GM19351 (cell line): ENCODE measurements around the gene SYDE2.
"Not testable (repeated sequence)": the region's sequence is repeated elsewhere in the genome, so short reads cannot be mapped to it uniquely, and the experiment has no call there.

Experiments
- ATAC-seq: cut with Tn5 transposase; IDR thresholded peaks from one replicate; pipeline ENCODE4 v1.9.1; 2021; ENCODE audit warnings: mild to moderate bottlenecking, moderate library complexity; ENCODE audit not compliant: unreplicated experiment

SYDE2 gene

GRCh38 chr1:85171721-85172120 is 29.1 kb downstream of the SYDE2 start:
- no peak for ATAC-seq

- no peak for ATAC-seq
Observed at GRCh38 chr1:85168884-85169283, 31.9 kb downstream of the SYDE2 start.

DNA sequence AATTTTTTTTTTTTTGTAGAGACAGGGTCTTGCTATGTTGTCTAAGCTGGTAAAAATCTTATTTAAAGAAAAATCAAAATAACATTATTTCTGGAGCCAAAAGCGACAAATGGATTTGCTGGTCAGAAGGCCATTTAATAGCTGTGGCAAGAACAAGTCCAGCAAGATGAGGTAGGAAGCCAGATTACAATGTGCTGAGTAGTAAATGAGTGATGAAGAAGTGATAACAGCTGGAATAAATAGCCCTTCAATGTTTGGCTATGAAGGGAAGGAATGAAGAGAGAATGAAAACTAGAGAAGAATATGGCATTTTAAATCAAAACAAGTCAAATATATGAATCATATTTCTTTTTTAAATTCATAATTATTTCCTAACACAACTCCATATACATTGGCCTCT is 34.5 kb downstream of the SYDE2 start:
- ATAC-seq = no peak

DNA sequence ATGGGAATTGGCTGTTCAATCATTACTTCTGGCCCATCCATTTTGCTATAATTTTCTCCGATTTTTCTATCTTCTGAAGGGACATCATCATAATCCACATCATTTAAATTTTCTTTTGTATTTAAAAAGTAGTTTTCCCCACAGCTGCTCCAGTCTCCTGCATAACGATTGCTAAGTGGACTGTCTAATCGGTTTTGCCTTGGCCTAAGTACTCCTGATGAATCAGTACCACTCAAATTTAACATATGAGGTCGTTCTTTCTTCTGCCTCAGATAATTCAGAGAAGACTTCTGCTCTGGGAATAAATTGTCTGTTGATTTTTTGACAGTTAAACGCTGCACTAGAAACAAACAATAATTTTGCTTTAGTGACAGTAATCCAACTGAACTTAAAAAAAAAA is 41.9 kb downstream of the SYDE2 start:
- ATAC-seq = no peak

DNA sequence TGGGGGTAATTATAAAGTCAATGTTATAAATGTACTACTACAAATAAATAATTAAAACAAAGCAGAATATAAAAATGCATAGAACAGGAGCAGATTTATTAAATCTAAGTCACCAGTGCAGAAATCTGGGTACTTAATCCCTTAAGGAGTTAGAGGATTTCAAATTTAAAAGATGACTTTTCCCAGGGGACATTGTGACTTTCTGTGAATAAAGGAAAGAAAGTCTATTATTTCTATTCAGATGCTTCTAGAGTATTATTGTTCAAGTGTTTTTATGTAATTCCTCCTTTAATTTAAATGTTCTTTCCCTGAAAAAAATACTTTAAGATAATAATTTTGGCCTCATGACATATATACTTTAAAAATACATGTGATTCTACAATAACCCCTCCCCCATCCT is 43.4 kb downstream of the SYDE2 start:
- no peak for ATAC-seq

GRCh38 chr1:85153149-85153891 is 47.5 kb downstream of the SYDE2 start:
- peak; percentile 74 for ATAC-seq

DNA sequence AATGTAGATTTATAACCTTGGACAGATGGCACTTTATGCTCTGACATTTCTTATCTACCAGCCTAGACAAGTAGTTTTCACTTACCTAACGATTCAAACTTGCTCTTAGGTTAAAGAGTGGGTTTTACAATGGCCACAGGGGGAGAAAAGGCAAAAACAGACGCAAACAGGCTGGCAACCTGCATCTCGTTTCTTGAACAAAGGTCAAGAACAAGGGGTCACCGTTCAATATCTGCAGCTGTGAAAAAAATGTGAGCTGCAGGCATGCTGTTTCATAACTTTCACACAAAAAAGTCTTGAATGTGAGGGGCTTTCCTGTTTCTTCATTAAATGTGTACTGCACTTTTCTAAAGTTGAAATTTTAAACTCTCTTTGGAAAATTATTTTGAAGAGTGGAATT is 49.4 kb downstream of the SYDE2 start:
- no peak for ATAC-seq

GRCh38 chr1:85149805-85150204 is 51.0 kb downstream of the SYDE2 start:
- no peak for ATAC-seq

DNA sequence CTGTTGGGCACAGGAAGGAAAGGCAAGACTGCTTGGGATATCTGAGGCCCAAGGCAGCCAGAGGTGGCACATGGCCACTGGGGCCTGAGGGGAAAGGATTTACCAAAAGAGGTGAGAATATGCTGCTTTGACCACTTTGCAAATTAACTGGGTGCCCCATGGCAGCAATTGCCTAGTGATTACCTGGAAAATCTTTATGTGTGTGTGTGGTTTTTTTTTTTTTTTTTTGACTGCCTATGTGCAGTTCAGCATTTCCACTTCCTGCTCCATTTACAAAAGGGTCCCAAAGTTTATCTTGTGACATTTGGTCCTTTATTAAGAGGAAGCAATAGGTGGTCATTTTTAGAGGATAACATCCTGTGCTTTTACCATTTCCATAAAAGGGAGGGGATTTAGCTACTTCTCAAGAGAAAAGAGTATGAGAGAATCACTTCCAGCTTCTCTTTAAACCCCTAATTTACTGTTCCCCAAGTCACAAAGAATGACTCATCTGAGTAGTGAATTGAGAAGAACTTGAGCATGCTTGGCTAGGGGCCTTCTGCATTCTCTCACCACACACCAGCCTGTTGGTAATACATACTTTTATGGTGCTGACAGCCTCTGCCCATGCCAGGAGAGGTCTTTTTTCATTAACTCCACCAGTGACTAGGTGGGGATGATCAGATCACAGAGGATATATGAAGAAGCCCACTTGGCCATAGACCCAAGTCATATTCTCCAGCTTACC is 52.1 kb downstream of the SYDE2 start:
- peak; percentile 90 for ATAC-seq

- ATAC-seq = no peak
Observed at GRCh38 chr1:85146972-85147359, 53.9 kb downstream of the SYDE2 start.

GRCh38 chr1:85146298-85146971 is 54.4 kb downstream of the SYDE2 start:
- ATAC-seq = not testable (repeated sequence)

GRCh38 chr1:85144351-85144750 is 56.5 kb downstream of the SYDE2 start:
- ATAC-seq = no peak

DNA sequence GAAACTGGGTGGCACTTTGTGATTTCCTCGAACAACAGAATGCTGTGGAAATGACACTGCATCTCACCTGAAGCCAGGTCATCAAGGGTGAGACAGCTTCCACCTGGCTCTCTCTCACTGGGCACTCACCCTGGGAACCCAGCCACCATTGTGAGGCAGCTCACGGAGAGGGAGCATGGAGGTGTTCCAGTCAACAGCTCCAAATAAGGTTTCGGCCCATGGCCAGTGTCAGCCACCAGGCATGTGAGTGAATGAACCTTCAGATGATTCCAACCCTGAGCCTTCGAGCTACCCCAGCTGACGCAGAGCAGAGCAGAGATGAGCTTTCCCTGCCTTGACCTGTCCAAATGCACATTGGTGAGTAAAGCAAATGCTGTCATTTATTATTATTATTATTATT is 58.1 kb downstream of the SYDE2 start:
- ATAC-seq = no peak

DNA sequence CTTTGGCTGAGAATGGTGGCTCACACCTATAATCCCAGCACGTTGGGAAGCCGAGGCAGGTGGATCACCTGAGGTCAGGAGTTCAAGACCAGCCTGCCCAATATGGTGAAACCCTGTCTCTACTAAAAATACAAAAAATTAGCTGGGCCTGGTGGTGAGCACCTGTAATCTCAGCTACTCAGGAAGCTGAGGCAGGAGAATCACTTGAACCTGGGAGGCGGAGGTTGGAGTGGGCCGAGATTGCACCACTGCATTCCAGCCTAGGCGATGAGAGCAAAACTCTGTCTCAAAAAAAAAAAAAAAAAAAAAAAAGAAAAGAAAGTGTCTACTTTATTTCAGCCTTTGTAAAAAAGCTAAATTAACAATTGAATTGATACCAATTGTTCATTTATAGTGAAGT is 62.4 kb downstream of the SYDE2 start:
- not testable (repeated sequence) for ATAC-seq

DNA sequence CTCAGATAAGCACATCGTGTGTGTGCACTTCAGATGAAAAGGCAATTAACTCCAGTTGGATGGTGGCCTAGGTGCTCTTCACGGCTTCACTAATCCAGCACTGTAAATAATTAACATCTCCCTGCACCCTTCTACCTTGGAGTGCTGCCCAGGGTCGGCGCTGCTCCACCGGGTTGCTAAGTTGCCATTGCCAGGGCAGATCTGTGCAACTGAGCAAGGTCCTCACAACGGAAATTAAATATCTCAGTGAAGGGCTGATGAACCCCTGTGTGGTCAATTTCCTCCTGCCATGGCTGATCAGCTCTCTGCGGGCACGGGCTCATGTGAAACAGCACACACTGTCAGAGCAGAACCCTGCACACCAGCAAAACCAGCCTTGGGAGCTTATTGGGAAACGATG is 63.2 kb downstream of the SYDE2 start:
- ATAC-seq = no peak

- no peak for ATAC-seq
Observed at GRCh38 chr1:85135392-85135798, 65.4 kb downstream of the SYDE2 start.

GRCh38 chr1:85134583-85135391 is 66.0 kb downstream of the SYDE2 start:
- ATAC-seq = no peak

GRCh38 chr1:85133565-85134159 is 67.2 kb downstream of the SYDE2 start:
- ATAC-seq = no peak

GRCh38 chr1:85132078-85132720 is 68.6 kb downstream of the SYDE2 start:
- ATAC-seq = no peak

GRCh38 chr1:85128316-85128715 is 72.5 kb downstream of the SYDE2 start:
- ATAC-seq = no peak
